KBM-7 (cell line): ENCODE data around the gene CBFA2T2.

Experiments used
- DNase-seq: peaks from one replicate; pipeline ENCODE4 v3.0.0-alpha.2; 2015
- in situ Hi-C: fragments of 300-500 bp; cut with MboI; formaldehyde crosslinking; loops from 2 replicates; pipeline ENCODE4 v1.14.3; 2020; ENCODE audit warnings: low sequenced_read_pairs, low pct_unique_long_range_greater_than_20kb, mixed read lengths

Gene CBFA2T2

GRCh38 chr20:33600414-33600813, 110.5 kb downstream of the CBFA2T2 start:
- DNase-seq = no peak
- in situ Hi-C loops = no loop called here

GRCh38 chr20:33600981-33601380, 111.1 kb downstream of the CBFA2T2 start:
- DNase-seq = no peak
- in situ Hi-C loops = no loop called here

GRCh38 chr20:33601861-33602260, 112.0 kb downstream of the CBFA2T2 start:
- no peak for DNase-seq
- in situ Hi-C loops = no loop called here

GRCh38 chr20:33602826-33603590, 113.1 kb downstream of the CBFA2T2 start:
- DNase-seq = no peak
- in situ Hi-C loops = no loop called here

- in situ Hi-C loops = no loop called here
- DNase-seq = no peak
Measured at GRCh38 chr20:33604084-33604990, 114.4 kb downstream of the CBFA2T2 start.

- no peak for DNase-seq
Measured at GRCh38 chr20:33604991-33605370, 115.1 kb downstream of the CBFA2T2 start.

GRCh38 chr20:33606118-33606771, 116.3 kb downstream of the CBFA2T2 start:
- no peak for DNase-seq
- in situ Hi-C loops = no loop called here

More at GRCh38 chr20:33604991-33605370, 115.1 kb downstream of the CBFA2T2 start:
- in situ Hi-C loops = no loop called here

GRCh38 chr20:33609504-33609903, 119.6 kb downstream of the CBFA2T2 start:
- in situ Hi-C loops = no loop called here
- no peak for DNase-seq

- no peak for DNase-seq
- in situ Hi-C loops = no loop called here
Measured at GRCh38 chr20:33611106-33611505, 121.2 kb downstream of the CBFA2T2 start.

- in situ Hi-C loops = no loop called here
- no peak for DNase-seq
Measured at GRCh38 chr20:33612001-33612400, 122.1 kb downstream of the CBFA2T2 start.

- no peak for DNase-seq
- in situ Hi-C loops = no loop called here
Measured at GRCh38 chr20:33621717-33622400, 132.0 kb downstream of the CBFA2T2 start.

- in situ Hi-C loops = no loop called here
- DNase-seq = no peak
Measured at GRCh38 chr20:33622705-33623365, 132.9 kb downstream of the CBFA2T2 start.

GRCh38 chr20:33624399-33624798, 134.5 kb downstream of the CBFA2T2 start:
- no peak for DNase-seq
- in situ Hi-C loops = no loop called here

GRCh38 chr20:33626190-33626589, 136.3 kb downstream of the CBFA2T2 start:
- DNase-seq = no peak
- in situ Hi-C loops = no loop called here

- in situ Hi-C loops = no loop called here
- no peak for DNase-seq
Measured at GRCh38 chr20:33627577-33628216, 137.8 kb downstream of the CBFA2T2 start.

GRCh38 chr20:33629533-33629932, 139.6 kb downstream of the CBFA2T2 start:
- no peak for DNase-seq
- in situ Hi-C loops = no loop called here

GRCh38 chr20:33629979-33630378, 140.1 kb downstream of the CBFA2T2 start:
- no peak for DNase-seq
- in situ Hi-C loops = no loop called here

- in situ Hi-C loops = no loop called here
- DNase-seq = no peak
Measured at GRCh38 chr20:33630507-33630906, 140.6 kb downstream of the CBFA2T2 start.
